ENCODE results near the gene HSD17B8.

Gene HSD17B8

DNA sequence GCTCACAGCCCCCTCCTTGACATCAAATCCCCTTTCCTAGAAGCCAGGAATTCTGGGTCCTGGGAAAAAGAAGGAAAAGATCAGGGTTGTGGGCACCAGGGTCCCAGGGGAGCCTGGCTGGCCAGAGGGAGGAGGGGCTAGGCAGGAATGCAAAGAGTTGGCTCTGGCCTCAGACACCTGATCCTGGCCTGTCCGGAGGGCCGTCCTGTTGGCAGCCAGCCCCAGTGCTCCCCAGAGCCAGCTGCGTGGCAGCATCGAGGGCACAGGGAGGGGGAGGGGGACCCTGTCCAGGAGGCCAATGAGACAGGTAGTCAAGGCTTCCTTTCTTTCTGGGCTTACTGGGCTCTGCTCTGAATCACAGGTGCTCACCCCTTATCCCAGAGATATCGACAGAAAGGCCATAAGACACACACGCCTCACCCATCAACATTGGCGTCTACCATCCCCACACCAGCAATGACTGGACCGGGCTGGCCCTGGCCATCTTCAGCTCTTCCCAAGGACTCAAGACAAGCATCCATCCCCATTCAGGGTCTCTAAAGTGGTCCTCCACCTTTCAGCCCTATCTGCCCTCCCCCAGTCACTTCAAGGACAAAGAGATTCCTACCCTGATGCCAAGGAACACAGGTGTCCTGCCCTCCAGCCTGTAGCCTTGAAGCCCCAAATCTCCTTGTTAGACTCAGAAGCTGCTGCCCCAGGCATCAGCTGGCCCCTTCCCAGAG, 12.9 kb upstream of the HSD17B8 start:
- no peak for TF ChIP-seq POLR2A (IDR thresholded peaks at IDR 0.05; ENCODE audit: low read depth, low read length)
- DNase-seq (ENCODE audit: insufficient read length, low spot score) (no peak), FAIRE-seq (no peak)

DNA sequence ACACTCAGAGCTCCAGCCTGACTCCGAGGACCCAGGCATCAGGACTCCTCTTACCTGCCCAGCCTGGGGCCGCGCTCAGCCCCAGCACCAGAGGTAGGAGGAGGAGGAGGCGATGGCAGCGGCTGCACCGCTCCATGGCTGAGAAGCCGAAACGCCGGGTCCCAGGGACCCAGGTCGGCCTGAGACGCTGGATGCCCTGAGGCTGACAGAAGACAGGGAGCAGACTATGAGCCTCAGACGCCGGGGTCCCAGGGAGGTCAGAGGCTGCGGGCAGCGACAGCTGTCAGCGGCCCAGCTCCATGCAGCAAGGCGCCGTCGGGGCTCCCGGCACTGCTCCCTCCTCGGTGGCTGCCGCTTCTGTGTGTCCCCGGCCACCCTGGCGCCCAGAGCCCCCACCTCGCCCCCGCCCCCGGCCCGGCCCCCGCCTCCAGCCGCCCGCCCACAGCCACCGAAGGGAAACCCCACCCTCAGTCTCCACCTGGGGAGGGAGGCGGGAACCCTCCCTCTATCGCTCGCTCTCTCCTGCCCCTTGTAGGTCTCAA, 12.3 kb upstream of the HSD17B8 start, which contains the start of gene COL11A2:
Gene COL11A2, minus strand, starts transcription at position 363 of the 542 bp plus-strand sequence. Its CDS starts 227 bp downstream, at position 136.
- TF ChIP-seq POLR2A (IDR thresholded peaks at IDR 0.05; ENCODE audit: low read depth, low read length), result no peak
- FAIRE-seq (no peak), DNase-seq (ENCODE audit: insufficient read length, low spot score) (no peak)

DNA sequence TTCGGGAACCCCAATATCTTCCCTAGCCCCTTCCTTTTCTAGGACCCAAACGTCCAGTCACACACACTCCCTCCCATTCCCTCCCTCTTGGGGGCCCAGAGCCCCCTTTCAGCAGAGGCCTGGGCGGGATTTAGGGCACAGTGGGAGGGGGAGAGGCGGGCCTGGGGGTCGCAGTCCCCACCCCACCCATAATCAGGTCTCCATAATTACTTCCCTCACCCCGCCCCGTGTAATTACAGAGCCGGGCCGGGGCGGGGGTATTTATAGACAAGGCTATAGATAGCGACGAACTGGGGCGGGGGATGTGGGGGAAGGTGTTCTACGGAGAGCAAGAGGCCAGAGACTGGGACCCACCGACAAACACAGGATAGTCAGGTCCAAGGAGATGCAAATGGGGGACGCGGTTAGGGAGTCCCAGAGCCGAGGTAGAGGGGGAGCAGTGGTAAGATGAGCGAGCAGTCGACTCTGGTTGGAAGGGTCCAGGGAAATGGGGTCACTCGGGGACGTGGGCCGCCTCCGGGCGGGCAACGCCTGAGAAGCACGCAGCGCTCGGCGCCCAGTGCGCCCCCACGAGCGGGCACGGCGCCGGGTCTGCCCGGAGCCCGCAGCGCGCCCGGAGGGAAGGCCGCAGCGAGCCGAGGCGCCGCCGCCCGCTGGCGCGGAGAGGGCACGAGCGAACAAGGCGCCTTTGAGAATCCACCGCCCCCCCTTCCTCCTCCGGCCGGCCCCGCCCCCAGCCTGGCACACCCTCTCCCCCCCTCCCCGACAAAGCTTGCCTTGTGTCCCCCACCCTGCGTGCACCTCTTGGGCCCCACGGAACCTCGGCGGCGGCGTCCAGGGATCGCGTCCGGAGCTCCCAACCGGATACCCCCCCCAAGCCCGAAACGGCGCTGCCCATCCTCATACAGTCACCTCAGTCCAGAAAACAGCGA, 11.5 kb upstream of the HSD17B8 start:
- DNase-seq (ENCODE audit: insufficient read length, low spot score) (no peak), FAIRE-seq (no peak)
- TF ChIP-seq POLR2A (IDR thresholded peaks at IDR 0.05; ENCODE audit: low read depth, low read length), result no peak

DNA sequence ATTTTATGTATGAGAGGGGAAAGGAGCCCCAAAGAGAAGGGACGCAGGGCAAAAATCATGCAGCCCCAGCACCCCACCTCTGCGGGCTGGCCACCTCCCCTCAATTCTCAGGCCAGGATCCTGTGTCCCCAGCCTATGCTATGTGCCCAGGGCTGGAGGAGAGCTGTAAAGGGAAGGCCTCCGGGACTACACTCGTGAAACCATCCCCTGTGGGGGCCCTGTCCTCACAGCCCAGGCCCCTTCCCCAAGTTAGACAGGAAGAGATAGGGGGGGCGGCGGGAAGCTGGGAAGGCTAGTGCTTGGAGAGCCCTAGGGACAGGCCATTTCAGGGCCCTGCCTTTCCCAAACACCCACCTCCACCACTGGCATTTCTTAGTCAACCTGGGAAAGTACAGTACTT, 10.8 kb upstream of the HSD17B8 start:
- FAIRE-seq (no peak), DNase-seq (ENCODE audit: insufficient read length, low spot score) (no peak)
- no peak for TF ChIP-seq POLR2A (IDR thresholded peaks at IDR 0.05; ENCODE audit: low read depth, low read length)

DNA sequence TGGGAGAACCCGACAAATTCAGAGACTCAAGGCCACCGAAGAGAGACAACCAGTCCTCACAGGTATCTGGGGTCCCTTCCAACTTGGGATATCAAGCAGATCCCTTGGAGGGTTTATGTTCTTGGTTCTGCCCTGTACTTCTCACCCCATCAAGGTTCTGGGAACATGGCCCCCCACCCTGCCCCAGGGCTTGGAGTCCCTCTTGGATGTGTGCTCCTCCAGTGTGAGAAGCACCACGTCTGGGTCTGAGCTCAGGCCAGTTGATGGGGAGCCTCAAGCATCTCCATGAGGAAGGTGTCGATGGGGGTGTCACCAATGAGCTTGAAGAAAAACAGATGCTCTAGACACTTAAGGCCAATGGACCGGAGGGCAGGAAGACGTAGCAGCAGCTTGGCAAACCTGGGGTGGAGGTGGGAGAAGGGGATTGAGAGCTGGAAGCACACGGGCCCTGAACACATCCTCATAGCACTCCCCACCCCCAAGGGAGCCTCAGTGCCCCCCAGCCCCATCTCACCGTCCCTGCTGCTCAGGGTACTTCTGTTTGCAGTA, 9.9 kb upstream of the HSD17B8 start:
- no peak for TF ChIP-seq POLR2A (IDR thresholded peaks at IDR 0.05; ENCODE audit: low read depth, low read length)
- DNase-seq (ENCODE audit: insufficient read length, low spot score) (no peak), FAIRE-seq (no peak)

DNA sequence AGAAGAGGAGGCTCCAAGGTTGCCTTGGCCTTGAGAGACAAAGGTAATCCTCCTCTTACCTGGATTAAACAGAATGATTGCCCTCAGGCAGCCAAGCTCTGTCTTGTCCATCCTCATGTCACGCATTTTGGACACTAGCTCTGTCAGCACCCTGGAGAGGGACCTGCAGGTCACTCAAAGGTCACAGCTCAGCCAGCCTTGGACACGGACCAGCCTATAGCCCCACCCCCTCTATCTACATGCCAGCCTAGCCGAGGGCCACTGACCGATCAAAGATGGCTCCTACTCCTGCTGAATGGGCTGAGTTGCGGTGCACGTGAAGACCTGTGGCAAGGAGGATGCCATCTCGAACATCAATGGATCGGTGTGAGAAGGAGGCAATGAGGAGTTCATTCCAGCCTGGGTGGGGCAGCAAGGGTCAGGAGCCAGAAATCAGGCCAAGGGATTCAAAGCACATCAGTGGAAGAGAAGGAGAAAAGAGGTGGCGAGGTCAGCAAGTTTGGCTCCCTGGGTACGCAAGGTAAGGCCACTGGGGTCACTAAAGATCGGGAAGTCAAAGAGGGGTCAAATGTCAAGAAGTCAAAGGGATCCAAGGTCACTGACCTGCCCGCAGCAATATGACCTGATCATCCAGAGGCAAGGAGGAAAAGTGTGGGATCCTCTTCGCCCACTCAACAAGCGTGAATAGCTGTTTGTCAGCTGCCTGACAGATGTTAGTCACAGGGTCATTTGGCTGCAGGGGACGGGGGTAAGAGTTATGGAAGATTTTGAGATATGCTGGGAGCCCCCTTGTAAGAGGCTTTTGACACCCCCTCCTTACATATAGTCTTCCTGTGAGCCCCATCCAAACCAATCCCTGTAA, 8.9 kb upstream of the HSD17B8 start:
- no peak for TF ChIP-seq POLR2A (IDR thresholded peaks at IDR 0.05; ENCODE audit: low read depth, low read length)
- DNase-seq (ENCODE audit: insufficient read length, low spot score) (no peak), FAIRE-seq (no peak)

DNA sequence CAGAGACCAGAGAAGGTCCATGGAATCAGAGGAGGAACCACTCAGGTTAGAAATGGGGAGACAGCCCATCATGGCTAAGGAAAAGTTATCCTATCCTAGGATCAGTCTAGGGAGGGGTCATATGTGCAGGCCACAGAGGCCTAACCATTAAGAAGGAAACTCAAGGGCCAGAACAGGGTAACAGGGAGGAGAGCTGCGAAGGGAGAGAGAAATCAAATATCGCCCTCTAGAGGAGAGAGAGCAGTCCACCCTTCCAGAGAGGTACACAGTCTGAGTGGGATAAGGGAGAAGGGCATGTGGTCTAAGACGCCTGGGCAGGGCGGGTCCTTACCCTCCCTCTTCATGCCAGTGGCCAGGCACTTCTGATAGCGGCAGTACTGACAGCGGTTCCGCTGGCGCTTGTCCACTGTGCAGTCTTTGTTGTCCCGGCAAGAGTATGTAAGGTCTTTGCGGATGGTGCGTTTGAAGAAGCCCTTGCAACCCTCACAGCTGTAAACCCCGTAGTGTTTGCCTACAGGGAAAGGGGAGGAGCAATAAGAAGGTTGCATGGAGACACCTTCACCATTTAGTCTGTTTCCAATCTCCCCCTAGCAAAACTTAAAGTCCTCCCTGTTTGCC, 6.9 kb upstream of the HSD17B8 start:
- no peak for TF ChIP-seq POLR2A (IDR thresholded peaks at IDR 0.05; ENCODE audit: low read depth, low read length)
- DNase-seq (ENCODE audit: insufficient read length, low spot score), result peak; percentile 81
- no peak for FAIRE-seq

DNA sequence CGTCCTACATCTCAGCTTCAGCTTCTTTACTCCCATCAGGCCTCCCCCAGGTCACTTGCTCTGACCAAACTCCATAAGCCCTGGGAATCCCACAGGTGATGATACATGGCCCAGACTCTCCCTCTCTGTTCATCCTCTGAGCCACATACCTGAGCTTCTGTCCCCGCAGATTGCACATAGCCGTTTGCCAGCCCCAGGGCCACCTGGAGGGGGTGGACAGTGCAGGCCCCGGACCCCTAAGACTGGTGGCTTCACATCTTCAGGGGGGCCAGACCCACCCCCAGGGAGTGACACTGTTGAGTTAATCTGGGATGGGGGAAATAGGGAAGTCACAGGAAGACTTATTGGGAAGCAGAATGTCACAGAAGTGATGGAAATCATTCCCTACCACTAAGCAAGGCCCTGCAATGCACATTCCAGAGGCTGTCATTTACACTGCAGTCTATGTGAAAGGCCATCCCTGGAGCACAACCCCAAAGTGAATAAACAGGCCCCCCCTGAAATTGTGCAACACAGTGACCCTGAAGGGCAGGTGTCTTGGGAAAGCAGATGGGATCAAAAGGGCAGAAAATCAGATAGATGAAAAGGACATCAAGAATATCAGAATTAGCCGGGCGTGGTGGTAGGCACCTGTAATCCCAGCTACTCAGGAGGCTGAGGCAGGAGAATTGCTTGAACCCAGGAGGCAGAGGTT, 6.1 kb upstream of the HSD17B8 start:
- no peak for TF ChIP-seq POLR2A (IDR thresholded peaks at IDR 0.05; ENCODE audit: low read depth, low read length)
- no peak for FAIRE-seq
- no peak for DNase-seq (ENCODE audit: insufficient read length, low spot score)

DNA sequence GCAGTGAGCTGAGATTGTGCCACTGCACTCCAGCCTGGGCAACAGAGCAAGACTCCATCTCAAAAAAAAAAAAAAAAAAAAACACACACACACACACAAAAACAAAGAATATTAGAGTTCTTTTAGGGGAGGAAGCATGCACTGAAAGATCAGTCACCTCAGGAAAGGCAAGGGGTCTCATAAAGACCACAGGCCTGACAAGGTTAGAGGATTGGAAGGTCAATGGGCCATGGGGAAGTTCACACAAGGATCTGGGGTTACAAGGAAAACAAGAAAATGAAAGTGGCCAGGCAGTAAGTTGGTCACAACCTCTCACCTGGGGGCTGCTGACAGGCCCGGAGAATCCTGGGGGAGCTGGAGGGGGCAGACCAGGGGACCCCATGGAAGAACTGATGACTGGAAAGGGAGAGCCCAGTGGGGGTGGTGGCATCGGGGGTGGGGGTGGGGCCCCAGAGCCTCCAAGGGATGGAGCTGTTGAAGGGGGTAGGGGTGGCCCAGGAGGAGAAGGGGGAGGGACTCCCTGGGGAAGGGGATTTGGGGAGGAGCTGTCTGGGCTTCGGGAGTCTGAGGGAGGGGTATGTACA, 5.5 kb upstream of the HSD17B8 start:
- TF ChIP-seq POLR2A (IDR thresholded peaks at IDR 0.05; ENCODE audit: low read depth, low read length), result no peak
- no peak for FAIRE-seq
- DNase-seq (ENCODE audit: insufficient read length, low spot score), result no peak

DNA sequence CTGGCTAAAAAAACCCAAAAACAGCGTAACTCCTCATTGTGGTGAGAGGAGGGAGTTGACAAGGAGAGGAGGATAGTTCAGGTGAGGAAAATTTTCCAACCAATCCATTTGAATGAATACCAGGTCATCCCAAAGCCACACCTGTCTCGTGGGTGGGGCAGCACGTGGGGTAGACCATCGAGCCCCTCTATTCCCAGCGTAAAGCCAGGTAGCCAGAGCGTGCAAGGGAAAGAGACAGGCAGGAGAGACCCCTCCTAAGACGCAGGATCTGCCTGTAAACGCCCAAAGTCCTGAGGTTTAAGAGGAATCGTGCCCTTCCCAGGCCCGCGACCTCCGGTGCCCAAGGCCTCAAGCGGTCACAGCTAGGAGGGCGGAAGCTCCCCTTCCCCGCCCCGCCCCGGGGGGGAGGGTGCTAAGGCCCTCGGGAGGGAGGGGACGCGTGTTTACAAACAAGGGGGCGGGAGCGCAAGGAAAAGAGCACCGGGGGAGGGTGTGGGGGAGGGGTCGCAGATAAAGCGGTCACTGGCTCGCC, 4.7 kb upstream of the HSD17B8 start:
- no peak for FAIRE-seq
- peak; percentile 88 for DNase-seq (ENCODE audit: insufficient read length, low spot score)
- no peak for TF ChIP-seq POLR2A (IDR thresholded peaks at IDR 0.05; ENCODE audit: low read depth, low read length)

DNA sequence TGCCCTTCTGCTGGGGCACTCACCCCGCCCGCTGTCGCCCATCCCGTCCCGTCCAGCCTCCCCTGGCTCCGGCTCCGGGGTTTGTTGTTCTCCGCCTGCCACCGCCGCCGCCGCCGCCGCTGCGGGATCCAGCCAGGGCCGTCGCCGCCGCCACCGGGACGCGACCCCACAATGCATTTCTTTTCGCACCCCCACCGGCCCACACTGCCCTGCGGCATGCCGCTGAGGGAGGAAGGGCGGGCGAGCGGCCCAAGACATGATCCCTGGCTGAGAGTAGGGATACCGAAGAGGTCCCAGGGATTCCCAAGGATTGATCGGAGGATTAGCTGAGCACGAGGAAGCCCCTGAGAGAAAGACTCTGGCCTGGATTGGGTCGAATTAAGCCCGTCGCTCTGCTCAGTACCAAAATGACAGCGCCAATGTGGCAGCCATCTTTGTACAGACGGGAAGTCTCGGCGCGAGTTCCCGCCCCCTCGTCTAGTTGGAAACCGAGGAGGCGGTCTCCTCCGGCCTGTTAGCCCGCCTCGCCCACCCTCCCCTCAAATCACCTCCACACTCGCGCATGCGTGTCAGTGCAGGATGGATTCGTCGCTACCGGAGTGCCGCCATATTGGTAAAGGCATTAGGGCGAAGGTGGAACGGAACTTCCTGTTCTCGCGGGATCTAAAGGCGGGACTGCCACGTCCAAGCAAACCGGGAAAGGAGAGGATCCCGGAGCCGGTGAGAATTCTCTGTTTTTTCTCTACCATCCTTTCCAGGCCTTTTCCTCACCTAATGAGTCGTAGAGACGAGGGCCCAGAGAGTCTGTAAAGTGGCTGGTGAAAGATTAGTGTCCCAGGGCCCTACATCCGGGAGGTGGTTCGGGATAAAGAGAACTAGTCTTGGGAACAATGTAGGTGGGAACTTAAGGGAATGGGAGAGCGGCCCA, 4.0 kb upstream of the HSD17B8 start, which contains the start of the genes RXRB and SLC39A7:
Gene RXRB, minus strand, starts transcription at position 447 of the 928 bp plus-strand sequence. Its CDS starts 189 bp downstream, at position 258.
Gene SLC39A7, plus strand, starts transcription at position 649 of the 928 bp plus-strand sequence. CDS start 379 bp downstream, outside the sequence.
- peak; percentile 98 for DNase-seq (ENCODE audit: insufficient read length, low spot score)
- TF ChIP-seq POLR2A (IDR thresholded peaks at IDR 0.05; ENCODE audit: low read depth, low read length), result peak; percentile 49
- peak; percentile 23 for FAIRE-seq
